HG03457 (cell line): ENCODE data around the gene CHST8.
"Not testable (repeated sequence)": the region's sequence is repeated elsewhere in the genome, so short reads cannot be mapped to it uniquely, and the experiment has no call there.

Experiments
- ATAC-seq: cut with Tn5 transposase; IDR thresholded peaks from one replicate; pipeline ENCODE4 v1.9.1; 2021; ENCODE audit warnings: moderate number of reproducible peaks; ENCODE audit not compliant: unreplicated experiment

The CHST8 gene

DNA sequence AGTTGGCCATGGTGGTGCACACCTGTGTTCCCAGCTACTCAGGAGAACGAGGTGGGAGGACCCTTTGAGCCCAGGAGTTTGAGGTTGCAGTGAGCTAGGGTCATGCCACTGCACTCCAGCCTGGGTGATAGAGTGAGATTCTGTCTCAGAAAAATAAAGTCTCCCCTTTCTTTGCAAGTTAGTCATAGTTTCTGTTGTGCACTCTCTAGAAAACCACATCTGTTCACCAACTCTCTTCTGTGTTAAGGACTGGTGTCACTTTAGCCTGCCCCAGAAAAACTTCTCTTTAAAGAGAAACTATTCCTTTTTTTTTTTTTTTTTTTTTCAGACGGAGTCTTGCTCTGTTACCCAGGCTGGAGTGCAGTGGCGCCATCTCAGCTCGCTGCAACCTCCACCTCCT lies 4.9 kb upstream of the CHST8 start:
- ATAC-seq = no peak

DNA sequence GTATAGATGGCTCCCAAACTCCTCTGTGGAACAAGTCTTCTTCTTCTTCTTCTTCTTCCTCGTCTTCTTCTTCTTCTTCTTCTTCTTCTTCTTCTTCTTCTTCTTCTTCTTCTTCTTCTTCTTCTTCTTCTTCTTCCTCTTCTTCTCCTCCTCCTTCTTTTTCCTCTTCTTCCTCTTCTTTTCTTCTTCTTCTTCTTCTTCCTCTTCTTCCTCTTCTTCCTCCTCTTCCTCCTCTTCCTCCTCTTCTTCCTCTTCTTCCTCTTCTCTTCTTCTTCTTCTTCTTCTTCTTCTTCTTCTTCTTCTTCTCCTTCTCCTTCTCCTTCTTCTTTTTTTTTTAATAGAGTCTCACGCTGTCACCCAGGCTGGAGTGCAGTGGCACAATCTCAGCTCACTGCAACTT lies 3.4 kb upstream of the CHST8 start:
- ATAC-seq = not testable (repeated sequence)

DNA sequence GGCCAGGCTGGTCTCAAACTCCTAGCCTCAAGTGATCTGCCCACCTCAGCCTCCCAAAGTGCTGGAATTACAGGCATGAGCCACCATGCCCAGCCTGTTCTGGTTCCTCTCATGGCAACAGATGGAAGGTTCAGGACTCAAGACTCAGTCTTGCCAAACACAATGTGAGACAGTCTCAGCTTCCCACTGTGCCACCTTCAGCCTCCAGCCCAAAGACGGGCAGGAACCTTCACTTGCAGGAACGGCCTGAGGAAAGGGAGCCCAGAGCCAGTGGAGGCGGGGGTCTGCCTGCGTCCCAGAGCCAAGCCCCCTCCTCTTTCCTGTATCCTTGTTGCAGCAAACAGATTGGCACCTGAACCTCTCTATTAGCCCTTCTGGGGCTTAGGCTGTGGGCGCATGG lies 2.9 kb upstream of the CHST8 start:
- no peak for ATAC-seq

DNA sequence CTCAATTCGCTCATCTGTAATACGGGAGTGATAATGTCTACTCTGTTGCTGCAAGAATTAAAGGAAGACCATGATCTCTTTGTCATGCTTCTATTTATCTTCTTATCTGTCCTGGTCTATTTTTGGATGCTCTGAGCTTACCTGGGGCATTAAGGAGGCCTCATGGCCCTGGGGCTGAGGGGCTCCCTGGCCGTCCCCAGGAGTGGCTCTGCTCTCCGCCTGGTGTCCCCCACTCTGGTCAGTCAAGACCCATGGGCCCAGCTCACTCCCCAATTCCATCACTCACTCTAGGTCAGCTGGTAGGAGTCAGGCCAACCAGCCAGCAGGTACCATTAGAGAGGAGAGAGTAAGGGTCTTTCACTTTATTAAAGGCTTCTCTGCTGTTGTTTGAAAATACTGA lies 1.1 kb upstream of the CHST8 start:
- ATAC-seq = no peak

DNA sequence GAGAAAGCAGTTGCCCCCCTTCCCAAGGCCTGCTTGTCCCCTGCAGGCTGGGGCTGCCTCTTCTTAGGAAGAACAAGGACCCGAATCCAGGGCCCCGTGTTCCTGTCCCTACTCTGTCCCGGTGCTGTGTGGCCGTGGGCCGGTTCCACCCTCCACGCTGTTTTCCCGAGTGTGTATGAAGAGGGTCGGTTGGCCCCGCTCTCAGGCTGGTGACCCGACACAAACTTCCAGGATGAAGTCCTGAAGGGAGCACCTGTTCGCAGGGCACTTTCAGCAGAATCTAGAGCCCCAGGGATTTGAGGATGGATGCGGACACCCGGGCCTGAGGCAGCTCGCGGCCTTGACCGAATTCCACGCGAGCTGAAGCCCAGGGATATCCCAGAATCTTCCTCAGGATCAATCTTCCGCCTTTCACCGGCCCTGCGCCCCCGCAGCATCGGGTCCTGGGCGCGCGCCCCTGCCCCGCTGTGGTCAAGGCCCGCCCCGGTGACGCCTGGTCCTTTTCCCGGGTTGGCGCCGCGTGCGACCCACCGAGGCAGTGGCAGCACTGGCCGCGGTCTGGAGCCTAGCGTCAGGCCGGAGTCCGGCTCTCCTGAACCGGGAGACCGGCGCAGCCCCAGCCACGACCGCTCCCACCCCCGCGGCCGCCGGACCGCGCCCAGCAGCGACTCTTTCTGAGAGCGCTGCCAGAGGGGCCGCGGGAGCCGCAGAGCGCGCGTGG lies 528 bp upstream of the CHST8 start:
- ATAC-seq = no peak

DNA sequence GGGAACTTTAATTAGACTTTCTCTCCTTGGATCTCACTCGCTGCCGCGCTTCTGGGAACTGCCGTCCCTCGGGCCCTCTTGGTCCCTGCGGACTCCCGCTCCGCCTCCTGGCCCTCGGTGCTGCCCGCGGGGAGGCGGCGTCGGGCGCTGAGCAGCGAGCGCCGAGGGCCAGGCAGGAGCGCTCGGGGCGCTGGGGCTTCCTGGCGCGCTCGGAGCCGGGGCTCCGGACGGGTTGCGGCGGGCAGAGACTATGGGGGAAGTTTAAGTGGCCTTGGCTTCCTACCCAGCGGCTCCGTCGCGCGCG lies 704 bp downstream of the CHST8 start:
- no peak for ATAC-seq

DNA sequence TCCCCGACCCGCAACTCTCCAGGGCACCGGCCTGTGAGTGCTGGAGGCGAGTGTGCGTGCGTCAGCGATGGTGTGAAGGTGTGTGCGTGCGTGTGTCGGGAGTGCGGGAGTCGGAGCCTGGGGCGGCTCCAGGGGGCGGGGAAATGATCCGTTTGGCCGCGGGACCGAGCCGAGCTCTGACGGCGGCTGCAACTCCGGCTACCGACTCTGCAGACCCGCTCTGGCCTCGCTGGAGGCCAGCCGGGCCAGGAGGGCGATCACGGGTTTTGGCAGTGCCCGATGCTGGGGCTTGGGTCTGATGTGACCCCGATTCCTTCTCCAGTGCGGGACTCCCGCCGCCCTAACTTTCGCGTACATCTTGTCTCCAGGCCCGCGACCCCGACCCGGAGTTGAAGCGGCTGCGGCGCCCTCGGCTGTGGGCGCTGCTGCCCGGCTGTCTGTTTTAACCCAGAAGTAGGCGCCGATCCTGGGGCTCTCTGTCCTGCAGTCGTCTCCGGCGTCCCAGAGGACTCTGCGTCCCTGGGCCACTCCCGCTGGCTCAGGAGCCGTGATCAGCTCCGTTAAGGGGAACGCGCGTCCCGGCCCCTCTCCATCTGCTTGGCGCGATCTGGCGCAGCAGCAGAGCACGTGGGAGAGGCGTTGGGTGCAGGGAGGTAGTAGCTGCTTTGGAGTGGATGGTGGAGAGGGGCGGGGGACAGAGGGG lies 1.2 kb downstream of the CHST8 start:
- no peak for ATAC-seq

DNA sequence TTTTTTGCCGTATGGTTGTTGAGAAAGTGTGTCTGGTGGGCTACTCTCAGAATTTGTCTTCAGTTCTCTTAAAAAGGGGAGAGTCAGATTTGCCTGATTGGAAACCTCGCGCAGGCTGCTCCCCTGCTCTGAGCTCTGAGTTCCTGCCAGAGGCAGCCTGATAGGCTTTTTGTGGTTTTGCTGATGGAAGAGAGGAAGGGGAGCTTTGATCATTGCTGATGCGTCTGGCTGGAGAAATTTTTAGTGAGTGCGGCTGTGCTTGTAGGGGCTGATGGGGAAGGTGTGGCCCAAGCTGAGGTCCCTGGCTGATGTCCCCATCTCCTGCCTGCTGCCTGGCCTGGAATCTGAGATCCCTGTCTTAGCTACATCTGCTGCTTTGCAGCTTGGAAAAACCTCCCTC lies 2.8 kb downstream of the CHST8 start:
- no peak for ATAC-seq

DNA sequence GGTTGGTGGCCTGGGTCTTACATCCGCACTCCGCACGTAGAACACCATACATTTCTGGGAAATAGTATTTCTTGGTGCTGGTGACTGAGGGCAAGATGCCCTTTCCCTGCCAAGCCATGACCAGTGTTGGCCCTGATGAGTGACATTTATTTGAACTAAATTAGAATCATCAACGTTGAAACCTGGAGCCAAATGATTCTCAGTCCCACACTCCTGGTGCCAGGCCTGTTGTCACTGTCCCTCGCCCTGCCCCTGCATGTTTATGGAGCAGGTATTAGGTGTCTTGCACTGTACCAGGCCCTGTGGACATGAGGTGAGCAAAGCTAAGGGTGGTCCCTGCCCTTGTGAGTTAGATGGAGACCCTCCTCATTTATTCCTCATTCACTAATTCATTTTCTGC lies 5.8 kb downstream of the CHST8 start:
- no peak for ATAC-seq

DNA sequence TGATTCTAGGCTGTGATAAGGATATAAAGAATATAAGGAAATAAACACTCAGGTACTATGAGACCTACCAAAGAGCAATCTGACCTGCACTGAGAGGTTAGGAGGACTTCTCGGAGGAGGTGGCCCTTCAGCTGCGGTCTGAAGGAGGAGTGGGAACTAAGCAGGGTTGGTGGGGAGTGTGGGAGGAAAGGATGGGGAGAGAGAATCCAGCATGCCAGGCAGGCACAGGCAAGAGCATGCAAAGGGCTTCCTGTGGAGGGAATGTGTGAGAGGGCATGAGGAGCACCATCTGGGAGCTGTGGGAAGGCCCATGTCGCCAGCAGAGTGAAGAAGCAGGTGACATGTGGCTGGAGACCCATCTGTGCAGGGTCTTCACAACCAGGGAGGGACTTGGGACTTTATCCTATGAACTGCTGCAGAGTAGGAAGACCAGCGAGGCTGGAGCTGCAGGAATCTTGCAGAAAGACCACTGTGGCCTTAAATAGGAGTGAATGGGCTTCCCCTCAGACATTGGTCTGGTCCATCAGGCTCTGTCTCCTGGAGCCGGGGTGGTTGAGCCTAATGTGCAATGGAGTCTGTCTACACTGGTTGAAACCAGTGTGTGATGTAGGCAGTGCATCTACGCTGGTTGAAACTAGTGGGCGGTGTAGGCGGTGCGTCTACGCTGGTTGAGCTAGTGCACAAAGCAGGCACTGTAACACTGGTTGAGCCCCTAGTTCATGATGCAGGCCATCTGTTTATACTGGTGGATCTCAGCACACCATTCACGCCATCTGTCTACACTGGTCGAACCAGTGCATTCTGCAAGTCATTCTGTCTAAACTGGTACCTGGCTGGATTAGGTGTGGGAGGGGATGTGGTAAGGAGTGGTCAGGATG lies 6.4 kb downstream of the CHST8 start:
- ATAC-seq = no peak

DNA sequence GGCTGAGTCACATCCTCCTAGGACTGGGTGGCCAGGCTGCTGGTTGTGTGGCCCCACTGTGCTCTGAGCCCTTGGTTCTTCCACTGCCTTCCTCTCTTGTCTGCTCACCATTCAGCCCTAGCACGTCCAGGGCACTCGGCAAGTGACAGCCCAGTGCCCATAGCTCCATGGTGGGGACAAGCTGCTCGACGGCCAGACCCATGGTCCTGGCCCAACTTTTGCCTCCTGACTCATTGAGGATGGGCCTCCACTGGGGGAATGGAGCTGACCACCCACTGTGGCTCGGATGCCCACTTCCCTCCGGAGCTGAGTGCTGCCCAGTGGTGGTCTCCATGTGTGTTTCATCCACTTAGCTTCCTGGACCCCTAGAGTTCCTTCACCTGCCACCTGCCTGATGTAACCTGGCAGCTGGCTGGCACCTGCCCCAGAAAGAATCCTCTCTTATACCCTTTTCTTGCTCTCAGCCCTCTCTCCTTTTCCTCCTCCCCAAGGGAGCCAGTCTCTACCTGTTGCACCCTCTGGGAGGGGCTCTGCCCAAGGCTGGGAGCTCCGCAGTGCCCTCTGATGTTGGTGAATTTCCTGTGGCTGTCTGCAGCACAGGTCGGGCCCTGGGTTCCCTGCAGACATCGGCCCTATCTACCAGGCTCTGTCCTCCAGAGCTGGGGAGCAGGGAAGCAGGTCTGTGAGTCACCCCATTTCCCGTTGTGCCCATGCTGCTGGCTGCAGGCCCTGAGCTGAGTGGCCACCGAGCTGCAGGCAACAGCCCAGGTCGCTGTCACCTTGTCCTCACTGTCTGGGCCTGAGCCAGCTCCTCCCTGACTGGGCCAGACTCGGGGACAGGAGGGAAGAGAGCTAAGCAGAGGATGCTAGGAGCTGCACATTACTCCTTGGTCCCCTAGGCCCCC lies 7.4 kb downstream of the CHST8 start:
- ATAC-seq = no peak

DNA sequence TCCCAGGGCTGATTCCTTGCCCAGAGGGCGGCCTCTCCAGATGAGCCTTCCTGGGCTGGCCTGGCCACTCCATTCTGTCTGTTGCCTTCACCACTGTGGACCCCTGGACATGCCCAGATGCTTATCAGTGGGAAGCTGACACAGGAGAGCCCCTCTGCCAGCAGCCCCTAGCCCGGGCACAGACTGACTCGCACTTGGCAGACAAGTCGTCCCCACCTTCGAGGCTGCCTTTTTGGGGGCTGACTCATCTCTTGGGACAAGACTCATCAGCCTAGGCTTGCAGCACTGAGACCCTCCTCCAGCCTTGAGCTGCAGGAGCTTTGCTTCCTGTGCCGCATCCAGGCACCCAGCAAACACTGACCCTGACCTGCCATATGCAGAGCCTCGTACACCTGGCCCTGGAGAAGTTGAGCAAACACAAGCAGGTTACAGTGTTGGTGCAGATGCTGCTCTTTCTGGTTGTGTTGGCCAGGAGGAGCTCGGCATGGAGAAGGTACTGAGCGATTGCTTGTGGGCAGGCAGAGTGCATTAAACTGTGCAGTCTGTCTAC lies 8.1 kb downstream of the CHST8 start:
- ATAC-seq = no peak

DNA sequence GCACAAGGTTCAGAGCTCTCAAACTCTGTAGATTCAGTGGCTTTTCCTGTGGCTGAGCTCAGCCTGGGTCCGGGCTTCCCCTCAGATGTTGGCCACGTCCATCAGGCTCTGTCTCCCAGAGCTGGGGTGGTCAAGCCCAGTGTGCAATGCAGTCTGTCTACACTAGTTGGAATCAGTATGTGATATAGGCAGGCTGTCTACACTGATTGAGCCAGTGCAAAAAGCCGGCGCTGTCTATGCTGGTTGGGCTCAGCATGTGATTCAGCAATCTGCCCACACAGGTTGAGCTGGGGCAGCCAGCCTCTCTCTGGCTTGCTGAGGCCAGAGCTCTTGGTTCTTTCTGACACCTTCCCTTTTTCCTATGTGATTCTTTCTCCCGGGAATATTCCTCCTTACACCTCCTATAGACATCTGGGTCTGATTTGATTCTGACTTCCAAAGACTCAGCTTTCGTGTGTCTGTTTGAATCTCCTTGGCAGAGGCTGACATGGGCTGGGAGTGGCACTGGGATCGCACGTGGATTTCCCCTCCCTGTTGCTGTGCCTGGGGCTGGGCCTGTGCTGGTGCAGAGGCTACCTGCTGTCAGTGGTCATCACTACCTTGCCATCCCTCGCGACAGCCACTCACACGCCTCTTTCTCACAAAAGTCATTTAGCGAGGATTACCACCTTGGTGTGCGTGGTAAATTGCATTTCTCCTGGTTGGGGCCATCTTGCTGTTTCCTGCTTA lies 9.3 kb downstream of the CHST8 start:
- no peak for ATAC-seq

DNA sequence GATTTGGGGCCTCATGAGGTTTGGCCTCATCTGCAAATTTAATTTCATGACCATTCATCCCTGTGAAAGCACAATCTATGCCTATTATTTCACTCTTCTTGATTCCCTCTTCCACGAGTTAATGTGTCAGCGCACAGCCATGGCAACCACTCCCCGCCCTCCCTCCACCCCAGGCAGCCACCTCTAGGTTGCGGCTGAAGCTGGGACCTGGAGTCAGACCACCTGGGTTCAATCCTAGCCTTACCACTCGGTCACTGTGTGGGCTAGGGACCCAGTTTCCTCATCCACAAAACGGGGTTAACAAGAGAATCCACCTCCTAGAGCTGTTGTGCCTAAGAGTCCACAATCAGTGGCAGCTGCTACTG lies 9.8 kb downstream of the CHST8 start:
- no peak for ATAC-seq

DNA sequence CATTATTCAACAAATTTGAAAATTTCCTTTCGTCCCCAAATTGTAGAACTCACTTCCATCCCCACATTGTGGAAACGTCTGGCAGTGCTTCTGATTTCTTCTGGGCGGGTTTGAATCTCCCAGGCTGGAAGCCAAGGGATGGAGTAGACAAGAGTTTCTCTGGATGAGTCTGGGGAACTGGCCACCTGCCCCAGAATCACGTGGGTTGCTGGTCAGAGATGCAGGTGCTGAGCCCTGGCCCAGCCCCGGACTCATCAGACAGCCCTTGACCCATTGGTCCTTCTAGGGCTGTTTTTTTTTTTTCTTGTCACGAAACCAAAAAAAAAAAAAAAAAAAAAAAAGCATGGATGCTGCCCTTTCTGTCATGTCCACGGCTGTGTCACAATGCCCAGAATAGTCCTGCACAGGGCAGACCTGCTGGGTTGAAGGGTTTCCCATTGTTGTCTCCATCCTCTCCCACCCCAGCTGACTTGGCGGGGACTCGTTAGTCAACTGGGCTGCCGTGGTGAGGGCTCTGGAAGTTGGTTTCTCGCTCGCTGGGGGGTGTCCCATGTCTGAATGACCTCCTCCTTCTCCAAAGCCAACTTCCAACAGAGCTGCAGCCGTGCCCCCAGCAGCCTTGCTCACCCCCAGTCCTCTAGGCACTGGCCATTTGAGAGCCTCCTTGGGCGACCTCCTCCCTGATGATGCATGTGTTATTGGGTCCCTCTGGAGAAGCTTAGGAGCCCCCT lies 12.8 kb downstream of the CHST8 start:
- no peak for ATAC-seq

DNA sequence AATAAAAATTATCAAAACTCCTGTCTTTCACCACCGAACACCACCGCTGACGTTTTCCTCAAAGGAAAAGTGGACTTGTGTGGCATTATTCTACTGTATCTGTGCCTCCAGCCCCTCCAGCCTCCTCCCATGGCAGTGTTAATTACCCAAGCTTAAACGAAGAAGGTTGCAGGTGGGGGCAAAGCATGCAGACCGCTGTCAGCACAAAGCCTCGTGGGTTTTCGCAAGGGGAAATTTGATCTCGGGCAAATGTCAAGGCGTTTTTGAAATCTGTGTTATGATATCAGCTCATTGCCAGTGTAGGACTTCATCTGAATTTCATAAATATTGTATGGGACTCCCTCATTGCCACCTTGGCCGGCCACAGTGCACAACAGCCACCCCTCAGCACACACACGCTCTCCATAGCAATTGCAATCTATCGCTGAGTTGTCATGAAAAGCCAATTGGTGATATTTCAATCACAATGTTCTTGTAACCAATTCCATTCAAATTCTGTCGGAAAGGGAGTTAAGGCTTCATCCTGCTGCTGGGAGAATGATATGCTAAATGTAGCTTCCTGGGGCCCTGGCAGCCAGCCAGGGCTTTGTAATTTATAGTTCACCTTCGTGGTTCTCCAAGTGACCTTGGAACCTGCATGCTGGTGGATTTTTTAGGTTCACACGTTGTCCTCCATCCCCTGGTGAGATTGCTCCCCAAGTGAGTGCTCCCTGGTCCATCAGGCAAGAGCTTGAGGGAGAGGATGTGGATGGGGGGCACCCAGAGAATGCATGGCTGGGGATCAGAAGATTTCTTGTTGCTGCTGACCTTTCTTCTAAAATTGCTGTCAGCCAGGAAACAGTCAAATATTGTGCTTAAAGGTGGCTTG lies 16.6 kb downstream of the CHST8 start:
- ATAC-seq = no peak

DNA sequence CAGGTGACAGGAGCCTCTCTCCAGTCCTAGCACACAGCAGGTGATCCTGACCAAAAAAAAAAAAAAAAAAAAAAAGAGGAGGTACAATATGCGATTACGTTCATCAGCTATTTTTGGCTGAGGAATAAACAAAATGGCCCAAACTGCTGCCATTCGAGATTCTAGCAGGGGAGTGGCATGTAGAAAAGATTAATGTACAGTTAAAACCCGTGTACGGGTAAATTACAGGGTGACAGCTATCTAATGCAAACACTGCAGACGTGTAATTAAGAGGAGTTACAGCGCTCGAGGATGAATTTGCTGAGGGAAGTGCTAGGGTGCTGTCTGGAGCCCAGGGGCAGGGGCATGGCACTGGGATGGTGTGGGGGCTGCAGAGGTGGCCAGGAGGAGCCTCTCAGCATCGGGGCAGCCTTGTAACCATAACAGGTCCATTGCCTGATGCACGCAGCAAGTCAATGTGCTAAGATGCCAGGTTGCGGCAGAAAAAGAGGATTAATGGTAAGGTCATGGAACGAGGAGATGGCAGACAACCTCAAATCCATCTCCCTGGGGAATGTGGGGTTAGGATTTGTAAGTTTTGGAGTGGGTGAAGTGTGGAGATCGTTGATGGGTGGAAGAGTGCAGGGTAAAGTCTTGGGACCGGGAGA lies 17.4 kb downstream of the CHST8 start:
- no peak for ATAC-seq

DNA sequence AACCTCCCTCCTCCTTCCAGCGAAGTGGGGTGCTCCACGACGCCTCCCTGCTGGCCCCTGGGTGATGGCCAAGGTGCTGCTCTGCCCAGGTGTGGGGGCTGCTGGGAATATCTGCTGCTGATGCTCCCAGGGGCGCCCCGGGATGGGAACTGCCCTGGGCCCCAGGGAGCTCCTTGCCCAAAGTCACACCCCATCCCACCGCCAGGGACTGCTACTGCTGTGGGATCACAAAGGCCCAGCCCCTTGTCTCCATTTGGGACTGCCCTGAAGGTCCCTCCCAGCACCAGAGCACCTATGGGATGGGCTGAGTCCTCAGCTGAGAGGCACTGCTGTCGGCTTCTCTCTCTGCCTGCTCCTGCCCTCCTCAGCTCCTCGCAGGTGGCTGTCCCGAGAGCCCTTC lies 19.0 kb downstream of the CHST8 start:
- ATAC-seq = no peak
